HL-60/S4 (cell line): Measurements from ENCODE around the gene MEIS3.
"Not testable (repeated sequence)": the region's sequence is repeated elsewhere in the genome, so short reads cannot be mapped to it uniquely, and the experiment has no call there.

Experiments used
- in situ Hi-C: fragments of 300-500 bp; cut with MboI; formaldehyde crosslinking; loops from 2 replicates; pipeline ENCODE4 v1.14.3; 2022; ENCODE audit warnings: low sequenced_read_pairs

The MEIS3 gene

DNA sequence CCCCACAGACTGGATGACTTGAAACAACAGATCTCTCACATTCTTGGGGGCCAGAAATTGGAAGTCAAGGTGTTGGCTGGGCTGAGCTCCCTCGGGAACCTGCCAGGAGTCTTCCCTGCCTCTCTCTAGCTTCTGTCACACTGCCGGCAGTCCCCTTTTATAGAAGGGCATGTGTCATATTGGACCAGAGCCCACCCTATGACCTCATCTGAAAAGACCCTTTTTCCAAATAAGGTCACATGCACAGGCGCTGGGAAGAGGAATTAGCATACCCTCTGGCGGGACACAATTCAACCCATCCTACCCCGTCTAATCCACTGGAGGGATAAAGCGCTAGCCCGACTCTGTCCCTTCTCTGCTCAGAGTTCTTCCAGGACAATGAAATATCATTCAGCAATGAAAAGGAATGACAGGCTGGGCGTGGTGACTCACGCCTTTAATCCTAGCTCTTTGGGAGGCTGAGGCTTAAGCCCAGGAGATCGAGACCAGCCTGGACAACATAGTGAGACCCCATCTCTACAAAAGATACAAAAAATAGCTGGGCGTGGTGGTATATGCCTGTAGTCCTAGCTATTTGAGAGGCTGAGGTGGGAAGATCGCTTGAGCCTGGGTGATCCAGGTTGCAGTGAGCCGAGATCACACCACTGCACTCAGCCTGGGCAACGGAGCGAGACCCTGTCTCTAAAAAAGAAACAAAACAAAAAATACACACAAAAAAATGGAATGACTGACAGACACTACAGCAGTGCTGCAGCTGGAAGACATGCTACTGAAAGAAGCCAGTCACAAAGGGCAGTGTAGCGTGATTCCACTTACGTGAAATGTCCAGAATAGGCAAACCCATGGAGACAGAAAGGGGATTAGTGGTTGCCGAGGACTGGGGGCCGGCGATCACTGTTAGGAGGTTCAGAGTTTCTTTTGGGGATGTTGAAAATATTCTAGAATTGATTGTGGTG is 28.5 kb downstream of the MEIS3 start:
- in situ Hi-C loops, result loop anchor here (5.0 kb wide), 1 partner anchor 94 kb away; no protein-coding TSS in a partner anchor

DNA sequence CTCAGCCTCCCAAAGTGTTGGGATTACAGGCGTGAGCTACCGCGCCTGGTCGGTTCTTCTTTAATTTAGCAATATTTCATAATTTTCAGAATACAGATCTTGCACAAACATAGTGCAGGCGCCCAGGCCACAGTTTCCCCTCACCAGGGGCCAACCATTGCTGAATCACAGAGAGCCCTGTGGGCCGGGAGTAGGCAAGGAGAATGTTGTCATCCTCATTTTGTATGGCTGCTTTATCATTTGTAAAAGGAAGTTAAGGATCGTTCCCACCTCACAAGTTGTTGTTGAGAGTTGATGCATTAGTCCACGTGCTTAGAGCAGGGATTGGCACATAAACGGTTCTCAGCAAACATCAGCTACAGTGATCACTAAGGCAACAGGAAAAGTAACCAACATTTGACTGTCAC is 30.2 kb downstream of the MEIS3 start:
- in situ Hi-C loops, result no loop called here

DNA sequence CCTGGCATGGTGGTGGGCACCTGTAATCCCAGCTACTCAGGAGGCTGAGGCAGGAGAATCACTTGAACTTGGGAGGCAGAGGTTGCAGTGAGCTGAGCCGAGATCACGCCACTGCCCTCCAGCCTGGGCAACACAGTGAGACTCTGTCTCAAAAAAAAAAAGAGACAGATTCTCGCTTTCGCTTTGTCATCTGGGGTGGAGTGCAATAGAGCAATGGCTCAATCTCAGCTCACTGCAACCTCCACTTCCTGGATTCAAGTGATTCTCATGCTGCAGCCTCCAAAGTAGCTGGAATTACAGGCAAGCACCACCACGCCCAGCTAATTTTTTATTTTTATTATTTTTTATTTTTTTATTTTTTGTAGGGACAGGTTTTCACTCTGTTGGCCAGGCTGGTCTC is 30.6 kb downstream of the MEIS3 start:
- in situ Hi-C loops, result not testable (repeated sequence)

DNA sequence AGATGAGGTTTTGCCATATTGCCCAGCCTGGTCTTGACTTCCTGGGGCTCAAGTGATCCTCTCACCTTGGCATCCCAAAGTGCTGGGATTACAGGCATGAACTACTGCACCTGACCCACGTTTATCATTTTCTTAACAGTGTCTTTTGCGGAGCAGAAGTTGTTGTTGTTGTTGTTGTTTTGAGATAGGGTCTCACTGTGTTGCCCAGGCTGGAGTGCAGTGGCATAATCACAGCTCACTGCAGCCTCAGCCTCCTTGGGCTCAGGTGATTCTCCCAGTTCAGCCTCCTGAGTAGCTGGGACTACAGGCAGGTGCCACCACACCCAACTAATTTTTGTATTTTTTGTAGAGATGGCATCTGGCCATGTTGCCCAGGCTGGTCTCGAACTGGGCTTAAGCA is 31.7 kb downstream of the MEIS3 start:
- in situ Hi-C loops, result not testable (repeated sequence)

DNA sequence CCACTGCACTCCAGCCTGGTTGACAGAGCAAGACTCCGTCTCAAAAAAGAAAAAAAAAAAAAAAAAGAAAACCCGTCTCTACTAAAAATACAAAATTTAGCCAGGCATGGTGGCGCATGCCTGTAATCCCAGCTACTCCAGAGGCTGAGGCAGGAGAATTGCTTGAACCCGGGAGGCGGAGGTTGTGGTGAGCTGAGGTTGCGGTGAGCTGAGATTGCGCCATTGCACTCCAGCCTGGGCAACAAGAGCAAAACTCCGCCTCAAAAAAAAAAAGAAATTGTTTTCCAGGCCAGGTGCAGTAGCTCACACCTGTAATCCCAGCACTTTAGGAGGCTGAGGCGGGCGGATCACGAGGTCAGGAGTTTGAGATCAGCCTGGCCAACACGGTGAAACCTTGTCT is 32.7 kb downstream of the MEIS3 start:
- in situ Hi-C loops, result not testable (repeated sequence)

DNA sequence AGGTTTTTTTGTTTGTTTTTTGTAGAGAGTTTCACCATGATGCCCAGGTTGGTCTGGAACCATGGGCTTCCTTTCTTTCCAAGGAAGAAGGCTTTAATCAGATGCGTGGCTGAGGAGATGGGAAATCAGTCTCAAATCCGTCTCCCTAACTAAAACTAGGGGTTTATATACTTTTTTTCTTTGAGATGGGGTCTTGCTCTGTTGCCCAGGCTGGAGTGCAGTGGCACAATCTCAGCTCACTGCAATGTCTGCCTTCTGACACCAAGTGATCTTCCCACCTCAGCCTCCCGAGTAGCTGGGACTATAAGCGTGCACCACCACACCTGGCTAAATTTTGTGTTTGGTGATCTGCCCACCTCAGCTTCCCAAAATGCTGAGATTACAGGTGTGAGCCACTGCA is 34.8 kb downstream of the MEIS3 start:
- in situ Hi-C loops, result not testable (repeated sequence)

DNA sequence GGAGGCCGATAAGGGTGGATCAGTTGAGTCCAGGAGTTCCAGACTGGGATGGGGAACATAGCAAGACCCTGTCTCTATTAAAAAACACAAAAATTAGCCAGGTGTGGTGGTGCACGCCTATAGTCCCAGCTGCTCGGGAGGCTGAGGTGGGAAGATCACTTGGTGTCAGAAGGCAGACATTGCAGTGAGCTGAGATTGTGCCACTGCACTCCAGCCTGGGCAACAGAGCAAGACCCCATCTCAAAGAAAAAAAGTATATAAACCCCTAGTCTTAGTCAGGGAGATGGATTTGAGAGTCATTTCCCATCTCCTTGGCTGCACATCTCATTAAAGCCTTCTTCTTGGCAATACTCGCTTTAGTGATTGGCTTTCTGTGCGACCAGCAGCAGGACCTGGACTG is 35.4 kb downstream of the MEIS3 start:
- in situ Hi-C loops, result not testable (repeated sequence)

DNA sequence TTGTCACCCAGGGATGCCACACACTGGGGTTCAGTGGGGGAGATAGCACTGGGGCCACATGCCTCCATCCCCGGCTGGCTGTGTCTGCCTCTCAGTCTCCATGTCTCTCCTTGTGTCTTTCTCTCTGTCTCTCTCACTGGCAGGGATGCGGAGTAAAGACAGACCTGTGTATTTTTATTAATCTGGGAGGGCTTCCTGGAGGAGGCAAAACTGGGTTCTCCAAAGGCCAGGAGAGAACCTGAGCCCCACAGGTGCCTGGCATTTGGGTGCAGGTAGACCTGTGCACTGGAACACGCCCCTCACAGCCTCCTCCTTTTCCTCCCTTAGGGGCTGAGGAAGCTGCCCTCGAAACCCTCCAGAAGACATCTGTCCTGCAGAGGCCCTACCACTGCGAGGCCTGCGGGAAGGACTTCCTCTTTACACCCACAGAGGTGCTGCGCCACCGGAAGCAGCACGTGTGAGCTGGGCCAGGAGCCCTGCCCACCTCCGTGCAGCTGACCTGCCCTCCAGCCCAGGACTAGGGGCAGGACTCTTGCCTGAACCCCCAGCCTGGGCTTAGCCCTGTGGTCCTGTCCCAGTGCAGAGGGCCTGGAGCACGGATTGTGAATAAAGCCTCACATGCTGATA is 37.6 kb downstream of the MEIS3 start:
- in situ Hi-C loops, result no loop called here

DNA sequence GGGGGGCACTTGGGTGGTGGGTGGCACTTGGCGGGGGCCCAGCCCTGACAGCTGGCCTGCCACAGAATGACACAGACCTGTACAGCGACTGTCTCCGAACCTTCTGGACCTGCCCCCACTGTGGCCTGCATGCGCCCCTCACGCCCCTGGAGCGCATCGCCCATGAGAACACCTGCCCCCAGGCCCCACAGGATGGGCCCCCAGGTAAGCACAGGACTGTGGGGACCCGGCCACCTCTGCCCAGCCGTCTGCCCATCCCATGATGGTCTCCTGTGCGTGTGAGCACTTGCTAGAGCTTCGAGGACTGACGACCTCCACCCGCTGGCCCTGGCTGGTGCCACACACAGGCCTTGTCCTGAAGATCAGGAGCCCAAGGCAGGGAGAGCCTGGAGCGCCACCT is 38.2 kb downstream of the MEIS3 start:
- in situ Hi-C loops, result no loop called here

DNA sequence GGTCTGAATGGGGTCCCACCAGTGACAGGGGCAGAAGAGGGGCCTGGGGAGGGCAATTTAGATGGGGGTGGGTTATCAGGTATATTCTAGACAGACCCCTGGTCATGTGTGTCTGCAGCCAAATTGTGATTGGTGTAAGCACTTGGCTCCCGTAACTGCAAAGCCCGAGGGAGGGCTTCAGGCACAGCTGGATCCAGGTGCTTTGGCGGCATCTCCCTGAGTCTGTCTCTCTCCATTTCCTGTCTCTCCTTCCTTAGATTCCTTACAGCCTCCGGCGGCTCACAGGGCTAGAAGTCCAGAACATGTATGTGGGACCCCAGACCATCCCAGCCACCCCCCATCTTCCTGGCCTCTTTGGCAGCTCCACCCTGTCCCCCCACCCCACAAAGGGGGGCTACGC is 38.8 kb downstream of the MEIS3 start:
- in situ Hi-C loops, result no loop called here

DNA sequence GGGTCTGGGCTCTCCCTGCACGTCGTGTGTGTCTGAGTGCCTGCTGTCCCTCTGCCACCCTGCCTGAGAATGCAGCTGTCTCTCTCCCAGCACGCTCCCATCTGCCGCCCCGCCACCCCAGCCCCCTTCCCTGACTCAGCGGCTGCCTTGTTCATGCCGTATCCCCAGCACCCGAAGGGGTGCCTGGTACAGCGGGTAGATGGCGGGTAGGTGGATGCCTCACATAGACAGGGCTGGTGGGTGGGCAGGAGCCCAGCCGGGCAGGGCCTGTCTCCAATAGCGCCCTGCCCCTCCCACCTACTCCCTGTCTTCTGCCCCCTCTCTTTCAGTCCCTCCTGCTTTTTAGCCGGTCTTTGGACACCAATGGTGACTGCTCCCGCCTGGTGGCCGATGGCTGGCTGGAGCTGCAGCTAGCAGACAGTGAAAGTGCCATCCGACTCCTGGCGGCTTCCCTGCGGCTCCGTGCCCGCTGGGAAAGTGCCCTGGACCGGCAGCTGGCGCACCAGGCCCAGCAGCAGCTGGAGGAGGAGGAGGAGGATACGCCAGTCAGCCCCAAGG is 39.9 kb downstream of the MEIS3 start:
- in situ Hi-C loops, result no loop called here

DNA sequence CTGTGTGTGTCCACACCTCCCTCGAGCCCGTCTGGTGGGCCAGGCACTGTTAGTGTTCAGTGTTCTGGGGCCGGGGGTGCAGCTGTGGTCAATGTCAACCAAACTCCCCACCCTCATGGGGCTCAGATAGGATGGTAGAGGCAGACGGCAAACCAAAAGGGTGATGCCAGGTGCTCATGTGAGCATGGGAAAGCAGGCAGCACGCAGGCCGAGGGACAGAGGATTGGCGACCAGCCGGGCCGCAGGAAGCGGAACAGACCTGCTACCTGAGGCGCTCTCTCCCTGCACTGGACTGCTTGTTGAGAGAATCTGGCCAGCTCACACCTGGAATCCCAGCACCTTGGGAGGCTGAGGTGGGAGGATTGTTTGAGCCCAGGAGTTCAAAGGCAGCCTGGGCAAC is 41.1 kb downstream of the MEIS3 start:
- in situ Hi-C loops, result no loop called here

DNA sequence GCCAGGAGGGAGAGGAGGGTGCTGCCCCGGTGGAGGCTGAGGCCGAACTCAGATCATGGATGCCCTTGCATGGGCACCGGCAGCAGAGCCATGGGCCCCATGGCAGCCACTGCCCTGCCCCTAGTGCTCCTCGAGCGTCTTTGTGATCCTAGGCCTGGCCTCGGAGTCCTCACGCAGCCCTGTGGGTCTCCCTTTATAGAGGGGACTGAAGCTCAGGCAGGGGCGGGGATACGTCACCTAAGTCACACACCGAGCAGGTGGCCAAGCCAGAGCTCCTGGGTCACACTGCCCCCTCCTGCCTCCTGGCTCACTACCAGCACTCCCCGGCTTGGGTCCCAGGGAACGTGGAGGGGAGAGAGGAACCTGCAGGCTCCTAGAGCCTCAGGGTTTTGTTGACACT is 41.5 kb downstream of the MEIS3 start:
- in situ Hi-C loops, result no loop called here

DNA sequence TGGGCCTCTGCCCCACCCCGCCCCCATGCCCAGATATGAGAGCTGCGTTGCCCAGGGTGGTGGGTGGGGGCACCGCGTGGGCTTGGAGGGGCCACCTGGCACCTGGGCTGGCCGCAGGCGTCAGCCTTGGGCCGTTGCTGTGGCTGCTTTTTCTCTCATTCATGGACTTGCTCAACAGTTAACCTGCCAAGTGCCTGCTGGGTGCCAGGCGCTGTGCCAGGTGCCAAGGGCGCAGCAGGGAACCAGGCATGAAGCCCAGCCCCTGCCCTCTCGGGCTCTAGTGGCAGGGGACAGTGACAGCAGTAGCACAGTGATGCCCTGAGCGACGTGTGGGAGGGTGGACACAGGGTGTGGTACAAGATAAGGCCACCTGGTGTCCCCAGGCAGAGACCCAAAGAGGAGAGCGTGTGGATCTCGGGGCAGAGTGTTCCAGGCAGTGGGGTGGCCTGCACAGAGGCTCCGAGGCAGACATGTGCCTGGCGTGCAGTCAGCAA is 42.1 kb downstream of the MEIS3 start:
- in situ Hi-C loops, result no loop called here

DNA sequence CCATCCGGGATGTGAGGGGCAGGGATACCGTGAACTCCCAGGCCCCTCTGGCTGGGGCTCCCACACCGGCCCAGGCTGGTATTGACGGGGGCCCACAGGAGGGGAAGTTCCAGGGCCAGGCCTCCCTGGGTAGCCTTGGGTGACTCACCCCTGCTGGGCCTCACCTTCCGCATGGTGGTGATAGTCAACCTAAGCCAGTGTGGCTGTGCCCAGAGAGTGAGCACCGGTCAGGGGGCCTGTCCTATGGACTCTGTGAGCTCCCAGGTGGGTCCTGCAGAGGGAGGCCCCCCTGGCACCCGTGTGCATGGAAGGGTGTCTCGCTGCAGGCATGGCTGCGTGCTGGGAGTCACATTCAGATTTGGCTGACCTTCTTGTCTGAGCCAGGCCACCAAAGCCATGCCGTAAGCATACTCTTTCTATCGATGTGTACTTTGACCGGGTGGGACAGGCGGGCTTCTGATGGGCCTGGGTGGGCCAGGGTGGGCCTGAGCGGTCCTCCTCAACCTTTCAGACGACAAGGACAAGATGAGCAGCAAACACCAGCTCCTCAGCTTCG is 42.7 kb downstream of the MEIS3 start:
- in situ Hi-C loops, result no loop called here

DNA sequence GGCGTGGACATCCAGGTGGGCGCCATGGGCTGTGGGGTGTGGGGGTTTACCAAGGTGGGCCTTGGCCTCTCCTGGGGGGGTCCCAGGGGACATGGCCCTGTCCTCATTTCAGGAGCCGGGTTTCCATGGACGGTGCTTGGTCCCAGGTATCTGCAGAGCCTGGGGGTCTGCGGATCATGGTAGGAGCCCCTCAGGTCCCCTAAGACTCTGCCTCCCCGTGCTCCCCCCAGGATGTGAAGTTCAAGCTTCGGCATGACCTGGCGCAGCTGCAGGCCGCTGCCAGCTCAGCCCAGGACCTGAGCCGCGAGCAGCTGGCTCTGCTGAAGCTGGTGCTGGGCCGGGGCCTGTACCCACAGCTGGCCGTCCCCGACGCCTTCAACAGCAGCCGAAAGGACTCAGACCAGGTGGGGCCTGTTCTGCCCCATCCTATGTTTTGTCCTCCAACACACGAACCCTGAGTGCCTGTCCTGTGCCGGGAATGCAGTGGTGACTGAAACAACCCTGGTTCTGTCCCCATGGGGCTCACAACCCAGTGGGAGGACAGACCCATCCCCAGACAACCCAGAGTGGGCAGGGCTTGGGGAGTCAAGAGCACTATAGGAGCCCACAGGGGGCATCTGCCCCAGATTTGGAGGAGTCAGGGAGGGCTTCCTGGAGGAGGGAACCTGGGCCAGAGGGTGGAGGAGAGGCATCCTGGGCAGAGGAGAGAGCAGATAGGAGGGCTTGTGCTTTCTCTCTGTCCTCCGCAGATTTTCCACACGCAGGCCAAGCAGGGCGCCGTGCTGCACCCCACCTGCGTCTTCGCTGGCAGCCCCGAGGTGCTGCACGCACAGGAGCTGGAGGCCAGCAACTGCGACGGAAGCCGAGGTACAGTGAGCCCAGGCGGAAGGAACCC is 43.4 kb downstream of the MEIS3 start:
- in situ Hi-C loops, result no loop called here

DNA sequence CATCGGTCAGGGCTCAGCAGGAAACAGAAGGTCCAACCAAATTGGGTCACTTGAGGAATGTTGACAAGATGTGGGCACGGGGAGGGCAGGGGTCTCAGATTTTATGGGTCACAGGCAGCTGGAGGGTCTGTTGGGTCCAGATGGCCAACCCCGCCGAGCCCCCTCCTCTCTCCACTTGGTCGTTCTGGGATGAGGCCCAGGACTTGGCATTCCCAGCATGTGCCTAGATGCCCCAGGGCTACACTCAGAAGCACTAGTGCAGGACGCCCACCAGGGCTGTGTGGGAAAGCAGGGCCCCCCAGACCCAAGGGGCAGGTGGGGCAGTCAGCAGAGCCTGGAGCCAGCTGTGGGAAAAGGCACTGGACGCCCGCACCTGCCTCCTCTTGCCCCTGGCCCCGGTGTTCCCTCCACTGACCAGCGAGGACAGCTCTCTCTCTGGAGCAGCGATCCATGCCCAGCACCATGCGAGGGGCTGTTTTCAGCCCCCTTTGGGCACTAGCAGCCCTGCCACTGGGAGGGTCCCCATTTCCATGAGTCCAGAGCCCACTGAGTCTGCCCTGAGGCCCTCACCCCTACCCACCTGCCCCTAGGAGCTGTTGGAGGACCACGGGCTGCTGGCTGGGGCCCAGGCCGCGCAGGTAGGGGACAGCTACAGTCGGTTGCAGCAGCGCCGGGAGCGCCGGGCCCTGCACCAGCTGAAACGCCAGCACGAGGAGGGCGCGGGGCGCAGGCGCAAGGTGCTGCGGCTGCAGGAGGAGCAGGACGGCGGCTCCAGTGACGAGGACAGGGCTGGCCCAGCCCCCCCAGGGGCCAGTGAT is 44.2 kb downstream of the MEIS3 start:
- in situ Hi-C loops, result no loop called here

DNA sequence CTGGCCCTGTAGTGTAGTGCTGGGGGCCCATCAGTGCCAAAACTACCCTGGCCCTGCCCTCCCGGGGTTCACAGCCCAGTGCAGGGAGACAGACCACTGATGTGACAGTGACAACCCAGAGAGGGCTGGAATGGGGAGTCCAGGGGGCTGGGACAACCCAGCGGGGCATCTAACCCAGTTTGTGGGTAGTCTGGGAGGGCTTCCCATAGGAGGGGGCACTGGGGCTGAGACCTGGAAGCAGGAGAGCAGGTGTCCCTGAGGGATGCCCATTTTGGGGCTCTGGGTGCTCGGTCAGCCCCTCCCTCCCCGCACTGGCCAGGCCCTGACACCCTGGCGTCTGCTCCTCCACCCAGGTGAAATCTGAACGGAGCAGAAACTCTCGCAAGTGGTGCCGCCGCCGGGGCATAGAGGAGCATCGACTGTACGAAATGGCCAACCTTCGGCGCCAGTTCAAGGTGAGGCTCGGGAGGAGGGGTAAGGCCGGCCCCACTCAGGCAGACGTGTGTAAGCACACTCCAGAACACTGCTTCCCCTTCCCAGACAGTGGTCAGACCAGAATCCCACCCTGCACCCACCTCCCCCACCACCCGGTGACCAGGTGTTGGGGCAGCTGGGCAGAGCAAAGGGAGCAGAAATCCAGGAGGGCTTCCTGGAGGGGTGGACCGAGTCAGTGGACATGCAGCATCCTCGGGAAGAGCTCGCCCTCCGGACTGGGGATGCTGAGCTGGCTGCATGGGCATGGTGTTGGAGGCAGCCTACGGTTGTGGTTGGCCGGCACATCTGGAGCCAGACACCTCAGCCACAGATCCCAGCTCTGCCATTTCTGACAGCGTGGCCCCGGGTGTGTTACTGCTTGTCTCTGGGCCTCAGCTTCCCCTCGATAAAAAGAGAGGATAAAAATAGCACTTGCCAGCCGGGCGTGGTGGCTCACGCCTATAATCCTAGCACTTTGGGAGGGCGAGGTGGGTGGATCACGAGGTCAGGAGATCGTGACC is 45.8 kb downstream of the MEIS3 start:
- in situ Hi-C loops, result no loop called here
